ENCODE results near the gene WDR91. TPM values are rescaled to one million over a fixed set of nuclear protein-coding genes. Genes with fewer than 3 reads are reported as not detected.

WDR91 gene
- total RNA-seq, 1 donor from 2014 or later: 66.7 TPM

- Histone ChIP-seq H3K27ac (peak overlapping the region; percentile 83 to 84), H3K4me3 (peak overlapping the region in 1 of 2 donors; percentile 2), H3K27me3 (no peaks in the 10 kb centered on the region), H3K4me1 (peaks cover 11 to 20% of the 10 kb centered on the region in 2 donors), H3K9me3 (no peaks in the 10 kb centered on the region), H3K36me3 (no peaks in the 10 kb centered on the region)
- peak; percentile 65 to 92 for DNase-seq (ENCODE audit: low spot score in 2 of 2)
- intact Hi-C loops (cut with DNase I): loop anchor here (2.0 to 5.0 kb wide), 2 partner anchors 43 to 82 kb away; partner anchors contain the start of genes CYREN and WDR91
- no peak for TF ChIP-seq CTCF (IDR thresholded peaks at IDR 0.05)
These were observed 42.8 kb upstream of the WDR91 start for GRCh38 chr7:135253851-135254771.

- no peak overlapping the region for H3K4me3 ChIP-seq
- H3K27ac ChIP-seq: peak overlapping the region in 1 of 2 donors; percentile 84
- peaks cover 11 to 20% of the 10 kb centered on the region in 2 donors for H3K4me1 ChIP-seq
- H3K9me3 ChIP-seq: no peaks in the 10 kb centered on the region
- no peaks in the 10 kb centered on the region for H3K27me3 ChIP-seq
- no peaks in the 10 kb centered on the region for H3K36me3 ChIP-seq
- peak in 1 of 2 donors; percentile 33 for DNase-seq (ENCODE audit: low spot score in 2 of 2)
- intact Hi-C loops (cut with DNase I): loop anchor here (2.0 to 5.0 kb wide), 2 partner anchors 41 to 79 kb away; partner anchors contain the start of genes CYREN and WDR91
- TF ChIP-seq CTCF (IDR thresholded peaks at IDR 0.05): no peak
These were observed 40.4 kb upstream of the WDR91 start for GRCh38 chr7:135251496-135252391.

DNA sequence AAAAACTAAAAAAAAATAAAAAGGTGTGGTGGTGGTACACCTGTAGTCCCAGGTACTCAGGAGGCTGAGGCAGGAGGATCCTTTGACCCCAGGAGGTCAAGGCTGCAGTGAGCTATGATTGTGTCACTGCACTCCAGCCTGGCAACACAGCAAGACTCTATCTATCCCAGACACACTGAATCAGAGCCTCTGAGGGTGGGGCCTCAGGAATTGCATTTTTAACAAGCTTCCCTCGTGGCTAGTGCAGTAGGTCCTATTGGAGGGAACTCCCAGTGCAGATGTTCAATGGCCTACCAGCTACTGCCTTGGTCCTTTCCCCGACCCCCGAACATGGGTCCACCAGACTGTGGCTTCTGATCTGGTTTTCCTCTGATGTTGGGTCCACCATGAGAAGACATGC lies 37.2 kb upstream of the WDR91 start:
- H3K27ac ChIP-seq: no peak overlapping the region
- H3K36me3 ChIP-seq: no peaks in the 10 kb centered on the region
- no peak for TF ChIP-seq CTCF (IDR thresholded peaks at IDR 0.05)
- intact Hi-C loops (cut with DNase I): no loop called here
- H3K27me3 ChIP-seq: no peaks in the 10 kb centered on the region
- peak in 1 of 2 donors; percentile 18 for DNase-seq (ENCODE audit: low spot score in 2 of 2)
- H3K4me3 ChIP-seq: no peak overlapping the region
- H3K9me3 ChIP-seq: no peaks in the 10 kb centered on the region
- H3K4me1 ChIP-seq: peaks cover 4 to 7% of the 10 kb centered on the region in 2 donors

DNA sequence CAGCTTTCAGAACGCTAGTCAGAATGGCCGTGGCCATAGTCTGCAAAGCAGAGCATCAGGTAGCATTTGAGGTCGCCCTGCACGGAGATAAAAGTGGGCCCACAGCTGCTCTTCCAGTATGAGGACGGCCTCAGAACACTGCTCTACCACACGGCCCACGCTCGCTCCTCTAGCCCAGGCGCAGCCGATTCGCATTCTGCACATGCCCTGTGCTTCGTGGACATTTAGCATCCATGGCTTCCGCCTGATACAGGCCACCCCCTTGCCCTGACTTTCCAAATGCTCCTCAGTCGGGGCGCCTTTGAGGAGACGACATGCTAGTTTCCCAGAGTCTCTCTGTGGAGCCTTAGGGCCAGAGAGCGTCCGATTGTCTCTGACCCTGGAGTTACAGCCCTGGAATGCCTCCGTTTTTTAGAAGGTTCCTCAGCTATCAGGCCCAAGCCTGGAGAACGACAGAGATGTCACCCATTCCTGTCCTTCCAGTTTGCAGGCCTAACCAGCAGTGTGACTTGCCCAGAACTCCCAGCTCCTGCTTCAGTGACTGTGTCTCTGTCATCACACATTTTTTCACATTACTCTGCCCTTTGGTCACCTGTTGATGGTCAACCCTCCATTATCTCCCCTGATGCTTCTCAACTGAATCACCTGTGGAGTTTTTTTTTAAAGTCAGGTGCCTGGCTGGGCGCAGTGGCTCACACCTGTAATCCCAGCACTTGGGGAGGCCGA lies 36.6 kb upstream of the WDR91 start:
- no peaks in the 10 kb centered on the region for H3K27me3 ChIP-seq
- H3K4me1 ChIP-seq: peaks cover 0 to under 1% of the 10 kb centered on the region in 2 donors
- H3K9me3 ChIP-seq: no peaks in the 10 kb centered on the region
- intact Hi-C loops (cut with DNase I): no loop called here
- DNase-seq (ENCODE audit: low spot score in 2 of 2): peak in 1 of 2 donors; percentile 45
- no peak overlapping the region for H3K4me3 ChIP-seq
- no peaks in the 10 kb centered on the region for H3K36me3 ChIP-seq
- H3K27ac ChIP-seq: no peak overlapping the region
- no peak for TF ChIP-seq CTCF (IDR thresholded peaks at IDR 0.05)
